AG04449 (cell line): ENCODE results near the gene PYCR2.

Experiments
- CTCF ChIA-PET: fragments of 350-600 bp; formaldehyde crosslinking; extraction: SDS; loops from one replicate; lab custom pipeline; 2021; ENCODE audit warnings: antibody characterized with exemption; lab: Yijun Ruan, JAX
- POLR2A ChIA-PET: fragments of 400-600, 350-600 bp; formaldehyde crosslinking; extraction: SDS; loops from one replicate; lab custom pipeline; 2020; ENCODE audit warnings: antibody characterized with exemption, inconsistent platforms; lab: Yijun Ruan, JAX
- DNase-seq: peaks from one replicate; pipeline ENCODE4 v3.0.0-alpha.2; 2010; ENCODE audit warnings: low read depth, low spot score
- H3K4me3 ChIP-seq: 2 replicates; pipeline ENCODE4 v1.5.1; 2011; ENCODE audit warnings: low read depth, mild to moderate bottlenecking, control low read depth, low read length
- CTCF ChIP-seq: IDR thresholded peaks from one replicate; pipeline ENCODE4 v1.5.1; 2011; ENCODE audit warnings: mild to moderate bottlenecking, moderate library complexity, low read length, control low read depth, inconsistent platforms; ENCODE audit not compliant: insufficient read depth; ENCODE audit errors: missing control alignments

Gene PYCR2

GRCh38 chr1:225897595-225898514 lies 26.2 kb downstream of the PYCR2 start:
- no peak overlapping the region for H3K4me3 ChIP-seq
- TF ChIP-seq CTCF: no peak
- no peak for DNase-seq
- CTCF ChIA-PET: interaction anchor here (0.5 to 6.9 kb wide), 3 partner anchors 11 to 15 kb away, joined by 3 to 45 read pairs (median 3); no protein-coding TSS in a partner anchor
- POLR2A ChIA-PET: no interaction called here

- DNase-seq: no peak
- CTCF ChIA-PET: interaction anchor here (1.1 to 6.9 kb wide), 4 partner anchors 11 to 41 kb away, joined by 3 to 45 read pairs (median 3); partner anchors contain the start of gene TMEM63A
- no peak overlapping the region for H3K4me3 ChIP-seq
- TF ChIP-seq CTCF: no peak
- POLR2A ChIA-PET: no interaction called here
Measured at GRCh38 chr1:225896937-225897549, 27.0 kb downstream of the PYCR2 start.

- TF ChIP-seq CTCF: no peak
- POLR2A ChIA-PET: no interaction called here
- DNase-seq: no peak
- CTCF ChIA-PET: interaction anchor here (1.1 to 6.9 kb wide), 3 partner anchors 14 to 40 kb away, joined by 3 to 45 read pairs (median 3); partner anchors contain the start of gene TMEM63A
- no peak overlapping the region for H3K4me3 ChIP-seq
Measured at GRCh38 chr1:225896494-225896893, 27.6 kb downstream of the PYCR2 start.

- no peak for TF ChIP-seq CTCF
- no peak overlapping the region for H3K4me3 ChIP-seq
- POLR2A ChIA-PET: no interaction called here
- CTCF ChIA-PET: interaction anchor here (0.8 to 2.2 kb wide), 4 partner anchors 10 to 20 kb away, joined by 3 to 12 read pairs (median 6); partner anchors contain the start of gene TMEM63A
- no peak for DNase-seq
Measured at GRCh38 chr1:225892307-225892706, 31.7 kb downstream of the PYCR2 start.

GRCh38 chr1:225891229-225891972 lies 32.6 kb downstream of the PYCR2 start:
- CTCF ChIA-PET: interaction anchor here (0.8 to 2.2 kb wide), 4 partner anchors 9 to 23 kb away, joined by 3 to 12 read pairs (median 4); partner anchors contain the start of gene TMEM63A
- no peak for TF ChIP-seq CTCF

More at GRCh38 chr1:225891229-225891972, 32.6 kb downstream of the PYCR2 start:
- POLR2A ChIA-PET: no interaction called here
- no peak for DNase-seq
- H3K4me3 ChIP-seq: no peak overlapping the region
